Spleen (tissue), 7 donors: ENCODE data around the gene EPHB2.

Source experiments
- POLR2A ChIP-seq, 3 donors: fragments of 450-650 bp; IDR thresholded peaks; one replicate each; pipeline ENCODE4 v1.5.1; 2017; ENCODE audit warnings: antibody characterized with exemption in 3 of 3, mild to moderate bottlenecking in 1 of 3
- POLR2AphosphoS5 ChIP-seq, 3 donors: sonication (generic); formaldehyde crosslinking; IDR thresholded peaks; one replicate each; pipeline ENCODE4 v1.5.1; 2017; ENCODE audit warnings: antibody characterized with exemption in 3 of 3
- TF ChIP-seq, protein P1 (sequence below), 11 experiments: fragments of 200-600 bp in 7 of 11; fragments of 450-650 bp in 4 of 11; sonication (generic) in 4 of 11; IDR thresholded peaks in 8 of 11; conservative IDR thresholded peaks in 3 of 11; 1 replicate in 7 of 11; 2 replicates in 4 of 11; pipeline versions ENCODE4 v1.4.0 to v1.8.0; 2016 to 2021; ENCODE audit warnings: antibody characterized with exemption in 11 of 11, inconsistent platforms in 4 of 11, mild to moderate bottlenecking in 1 of 11
- donor health status: DM: no; HTN: no; CAD: no; lungs with moderate emphysema.
- donor health status: DM: no; HTN: no; CAD: no.
- donor health status: DM: no; HTN: no; CAD: no.

DNA sequence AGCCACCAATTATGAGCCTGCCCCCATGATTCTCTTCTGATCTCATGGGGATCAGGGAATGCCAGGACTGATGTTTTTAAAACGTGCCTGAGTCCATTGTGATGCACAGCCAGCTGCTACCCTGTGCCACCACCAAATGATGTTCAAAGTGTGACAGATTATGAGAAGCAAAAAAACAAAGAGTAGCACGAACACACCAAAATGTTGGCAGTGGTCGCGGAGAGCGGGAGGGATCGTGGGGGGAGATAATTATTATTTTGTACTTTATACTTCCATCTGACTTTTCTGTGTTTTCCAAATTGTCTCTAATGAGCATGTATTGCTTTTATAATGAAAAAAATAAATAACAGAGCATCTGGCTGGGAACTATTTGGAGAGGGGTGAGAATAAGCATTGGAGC, 50.5 kb downstream of the EPHB2 start:
- TF ChIP-seq, protein P1, sequence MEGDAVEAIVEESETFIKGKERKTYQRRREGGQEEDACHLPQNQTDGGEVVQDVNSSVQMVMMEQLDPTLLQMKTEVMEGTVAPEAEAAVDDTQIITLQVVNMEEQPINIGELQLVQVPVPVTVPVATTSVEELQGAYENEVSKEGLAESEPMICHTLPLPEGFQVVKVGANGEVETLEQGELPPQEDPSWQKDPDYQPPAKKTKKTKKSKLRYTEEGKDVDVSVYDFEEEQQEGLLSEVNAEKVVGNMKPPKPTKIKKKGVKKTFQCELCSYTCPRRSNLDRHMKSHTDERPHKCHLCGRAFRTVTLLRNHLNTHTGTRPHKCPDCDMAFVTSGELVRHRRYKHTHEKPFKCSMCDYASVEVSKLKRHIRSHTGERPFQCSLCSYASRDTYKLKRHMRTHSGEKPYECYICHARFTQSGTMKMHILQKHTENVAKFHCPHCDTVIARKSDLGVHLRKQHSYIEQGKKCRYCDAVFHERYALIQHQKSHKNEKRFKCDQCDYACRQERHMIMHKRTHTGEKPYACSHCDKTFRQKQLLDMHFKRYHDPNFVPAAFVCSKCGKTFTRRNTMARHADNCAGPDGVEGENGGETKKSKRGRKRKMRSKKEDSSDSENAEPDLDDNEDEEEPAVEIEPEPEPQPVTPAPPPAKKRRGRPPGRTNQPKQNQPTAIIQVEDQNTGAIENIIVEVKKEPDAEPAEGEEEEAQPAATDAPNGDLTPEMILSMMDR (IDR thresholded peaks at IDR 0.05 in 8 of 11, conservative IDR thresholded peaks at IDR 0.05 in 3 of 11): no peak
- TF ChIP-seq POLR2AphosphoS5 (IDR thresholded peaks at IDR 0.05) (no peak), POLR2A (IDR thresholded peaks at IDR 0.05) (no peak)
